Stomach (tissue), 9 donors: Measurements from ENCODE around the gene TSHZ2. TPM values are rescaled to one million over a fixed set of nuclear protein-coding genes. Genes with fewer than 3 reads are reported as not detected.

Source experiments
- DNase-seq, 2 donors: peaks; one replicate each; pipeline versions ENCODE4 v3.0.0 to v3.0.0-alpha.2; 2013 to 2019
- H3K27ac ChIP-seq, 5 donors: fragments of 200-600 bp in 4 of 5; sonication (generic) in 4 of 5; one replicate each; pipeline ENCODE4 v1.5.1; 2013 to 2019; ENCODE audit warnings: mild to moderate bottlenecking in 1 of 5, moderate library complexity in 1 of 5
- H3K27me3 ChIP-seq, 3 donors: fragments of 200-600 bp; sonication (generic); one replicate each; pipeline ENCODE4 v1.5.1; 2017 to 2019; ENCODE audit warnings: mixed run types in 1 of 3
- H3K36me3 ChIP-seq, 4 donors: fragments of 200-600 bp; sonication (generic); 1 replicate in 3 of 4; 2 replicates in 1 of 4; pipeline ENCODE4 v1.5.1; 2016 to 2019
- H3K4me1 ChIP-seq, 4 donors: fragments of 200-600 bp; sonication (generic); one replicate each; pipeline ENCODE4 v1.5.1; 2016 to 2019
- H3K4me3 ChIP-seq, 4 donors: fragments of 200-600 bp; sonication (generic) in 3 of 4; one replicate each; pipeline ENCODE4 v1.5.1; 2016 to 2019; ENCODE audit warnings: mild to moderate bottlenecking in 1 of 4
- H3K9me3 ChIP-seq, 4 donors: fragments of 200-600 bp; sonication (generic); one replicate each; pipeline ENCODE4 v1.5.1; 2016 to 2019
- EP300 ChIP-seq: sonication (generic); formaldehyde crosslinking; IDR thresholded peaks from one replicate; pipeline ENCODE4 v1.6.1; 2017; ENCODE audit warnings: antibody characterized with exemption
- POLR2A ChIP-seq, 4 donors: fragments of 450-650 bp; IDR thresholded peaks; one replicate each; pipeline ENCODE4 v1.6.1; 2016; ENCODE audit warnings: antibody characterized with exemption in 4 of 4, control low read depth in 2 of 4, mild to moderate bottlenecking in 1 of 4, moderate library complexity in 1 of 4
- POLR2AphosphoS5 ChIP-seq, 3 donors: sonication (generic); formaldehyde crosslinking; IDR thresholded peaks; one replicate each; pipeline ENCODE4 v1.6.1; 2016; ENCODE audit warnings: antibody characterized with exemption in 3 of 3
- WGBS, 5 donors: extraction: QIAGEN DNeasy Blood & Tissue Kit in 3 of 5; methylation state at CpG; one replicate each; pipeline versions ENCODE4 v1.1.5 to v1.1.7; 2013 to 2018; 5-methylcytosine and 5-hydroxymethylcytosine counted together
- intact Hi-C: fragments of 100-400 bp; cut with DNase I; formaldehyde crosslinking; loops from one replicate; pipeline ENCODE4 v1.15.1; 2023; ENCODE audit warnings: low total_unique reads
- polyA plus RNA-seq, 3 donors: library from polyadenylated mRNA; stranded (reverse); fragments of 200-250 nt; gene quantifications; one replicate each; pipeline ENCODE4 v1.2.3, GENCODE V29; 2013
- total RNA-seq, 5 donors: library from RNA; depleted of rRNA; stranded (reverse); fragments of >200 nt; gene quantifications; one replicate each; pipeline versions ENCODE4 v1.1.0 to v1.2.3, GENCODE V29; 2014 to 2016
- TF ChIP-seq, protein P1 (sequence below), 7 experiments: fragments of 450-650 bp in 4 of 7; fragments of 200-600 bp in 3 of 7; sonication (generic) in 3 of 7; IDR thresholded peaks; one replicate each; pipeline ENCODE4 v1.5.1; 2016 to 2019; ENCODE audit warnings: antibody characterized with exemption in 7 of 7, control low read depth in 2 of 7, mild to moderate bottlenecking in 1 of 7
- donor health status: healthy with polysubstance abuse.
- donor health status: Bipolar disorder and iron deficiency.
- donor health status: healthy.

TSHZ2 gene
- total and polyA plus RNA-seq, 8 donors: 2.9 to 20.5 (median 5.8) TPM

DNA sequence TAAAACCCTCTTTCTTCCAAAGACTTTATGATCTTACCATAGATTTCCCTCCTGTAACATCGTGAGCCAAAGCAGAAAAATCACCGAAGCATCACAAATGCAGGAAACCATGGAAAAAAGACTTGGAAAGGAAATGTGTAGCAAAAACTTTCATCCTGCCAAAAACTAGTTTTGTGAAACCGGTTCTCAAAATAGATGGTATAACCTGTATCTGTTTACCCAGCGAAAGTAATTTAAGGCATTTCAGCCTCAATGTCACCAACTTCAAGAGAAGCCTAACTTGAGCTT, 407.6 kb downstream of the TSHZ2 start:
- intact Hi-C loops: no loop called here
- Histone ChIP-seq H3K4me1 (peaks cover 0 to 7% (median 0%) of the 10 kb centered on the region in 4 donors), H3K9me3 (no peaks in the 10 kb centered on the region), H3K27ac (no peak overlapping the region), H3K36me3 (no peaks in the 10 kb centered on the region), H3K4me3 (no peak overlapping the region), H3K27me3 (no peaks in the 10 kb centered on the region)
- TF ChIP-seq, protein P1, sequence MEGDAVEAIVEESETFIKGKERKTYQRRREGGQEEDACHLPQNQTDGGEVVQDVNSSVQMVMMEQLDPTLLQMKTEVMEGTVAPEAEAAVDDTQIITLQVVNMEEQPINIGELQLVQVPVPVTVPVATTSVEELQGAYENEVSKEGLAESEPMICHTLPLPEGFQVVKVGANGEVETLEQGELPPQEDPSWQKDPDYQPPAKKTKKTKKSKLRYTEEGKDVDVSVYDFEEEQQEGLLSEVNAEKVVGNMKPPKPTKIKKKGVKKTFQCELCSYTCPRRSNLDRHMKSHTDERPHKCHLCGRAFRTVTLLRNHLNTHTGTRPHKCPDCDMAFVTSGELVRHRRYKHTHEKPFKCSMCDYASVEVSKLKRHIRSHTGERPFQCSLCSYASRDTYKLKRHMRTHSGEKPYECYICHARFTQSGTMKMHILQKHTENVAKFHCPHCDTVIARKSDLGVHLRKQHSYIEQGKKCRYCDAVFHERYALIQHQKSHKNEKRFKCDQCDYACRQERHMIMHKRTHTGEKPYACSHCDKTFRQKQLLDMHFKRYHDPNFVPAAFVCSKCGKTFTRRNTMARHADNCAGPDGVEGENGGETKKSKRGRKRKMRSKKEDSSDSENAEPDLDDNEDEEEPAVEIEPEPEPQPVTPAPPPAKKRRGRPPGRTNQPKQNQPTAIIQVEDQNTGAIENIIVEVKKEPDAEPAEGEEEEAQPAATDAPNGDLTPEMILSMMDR (IDR thresholded peaks at IDR 0.05): no peak
- TF ChIP-seq EP300: no peak
- TF ChIP-seq POLR2A (IDR thresholded peaks at IDR 0.05): no peak
- no peak for TF ChIP-seq POLR2AphosphoS5 (IDR thresholded peaks at IDR 0.05)
- 62 to 73% (median 68%) methylated on average over 4 of the region's 4 CpGs for WGBS, 5 donors
- DNase-seq: no peak

DNA sequence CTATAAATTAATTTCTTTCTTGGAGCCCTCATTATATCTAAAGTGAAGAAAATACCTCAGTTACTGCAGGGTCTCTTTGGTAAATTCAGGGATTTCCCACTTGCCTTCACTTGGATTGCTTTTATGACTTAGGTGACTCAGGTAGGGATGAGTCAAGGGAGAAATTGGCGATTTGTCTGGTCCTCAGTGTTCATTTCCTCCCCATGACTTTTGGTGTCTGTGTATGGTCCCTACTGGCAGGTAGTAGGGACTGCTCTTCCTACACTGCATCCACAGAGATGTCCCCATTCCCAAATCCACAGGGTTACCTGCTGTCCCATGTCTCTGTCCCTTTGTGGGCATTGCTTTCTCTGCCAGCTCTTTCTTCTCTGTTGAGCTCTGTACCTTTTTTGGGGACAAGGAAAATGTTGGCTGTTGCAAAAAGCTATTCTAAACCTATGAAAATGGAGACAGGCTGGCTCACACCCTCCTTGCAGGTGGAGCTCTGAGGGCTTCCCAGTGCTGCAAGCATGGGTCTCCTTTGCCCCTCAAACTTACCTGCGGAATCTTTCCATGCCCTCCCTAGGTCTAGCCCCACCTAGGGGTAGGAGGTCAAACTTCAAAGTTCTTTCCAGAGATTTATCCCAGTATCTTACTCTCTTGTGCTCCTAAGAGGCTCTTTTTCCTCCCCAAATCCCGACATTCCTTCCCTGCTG, 409.6 kb downstream of the TSHZ2 start:
- Histone ChIP-seq H3K27me3 (no peaks in the 10 kb centered on the region), H3K4me3 (no peak overlapping the region), H3K36me3 (no peaks in the 10 kb centered on the region), H3K9me3 (no peaks in the 10 kb centered on the region), H3K27ac (no peak overlapping the region), H3K4me1 (peaks cover 0 to 7% (median 0%) of the 10 kb centered on the region in 4 donors)
- TF ChIP-seq, protein P1 (IDR thresholded peaks at IDR 0.05): no peak
- TF ChIP-seq POLR2AphosphoS5 (IDR thresholded peaks at IDR 0.05): no peak
- TF ChIP-seq POLR2A (IDR thresholded peaks at IDR 0.05): no peak
- TF ChIP-seq EP300: no peak
- 81 to 92% (median 88%) methylated on average over 3 of the region's 3 CpGs for WGBS, 5 donors
- no peak for DNase-seq
- intact Hi-C loops: no loop called here

DNA sequence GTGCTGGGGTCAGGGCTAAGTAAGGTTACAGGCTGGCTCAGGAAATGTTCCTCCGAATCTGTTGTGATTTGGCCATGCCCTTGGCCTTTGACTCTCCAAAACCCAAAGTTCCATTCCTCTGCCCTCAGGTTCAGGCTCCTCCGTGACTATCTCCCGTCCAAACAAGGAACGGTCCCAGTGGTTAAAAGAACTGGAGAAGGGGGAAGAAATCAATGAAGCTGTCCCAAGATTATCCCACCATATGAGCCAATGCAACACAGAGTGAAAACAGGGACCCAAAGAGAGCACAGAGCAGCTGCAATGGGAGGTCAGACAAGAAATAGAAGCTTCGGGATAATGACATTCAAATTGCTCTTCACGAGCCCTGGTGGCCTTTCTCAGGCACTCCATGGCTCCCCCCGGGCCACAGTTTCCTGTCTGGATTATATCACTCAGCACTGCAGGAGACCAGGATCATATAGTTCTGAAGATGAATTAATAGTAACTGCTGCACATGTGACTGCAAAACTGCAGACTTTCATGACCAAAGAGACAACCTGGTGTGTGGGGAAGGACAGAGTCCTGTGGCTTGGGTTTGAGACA, 410.2 kb downstream of the TSHZ2 start:
- WGBS, 5 donors: 70 to 83% (median 81%) methylated on average over 7 of the region's 7 CpGs
- H3K27ac ChIP-seq: no peak overlapping the region
- TF ChIP-seq EP300: no peak
- no peak for TF ChIP-seq POLR2A (IDR thresholded peaks at IDR 0.05)
- TF ChIP-seq, protein P1 (IDR thresholded peaks at IDR 0.05): no peak
- TF ChIP-seq POLR2AphosphoS5 (IDR thresholded peaks at IDR 0.05): no peak
- intact Hi-C loops: no loop called here
- no peaks in the 10 kb centered on the region for H3K9me3 ChIP-seq
- no peaks in the 10 kb centered on the region for H3K36me3 ChIP-seq
- H3K4me3 ChIP-seq: no peak overlapping the region
- no peaks in the 10 kb centered on the region for H3K27me3 ChIP-seq
- peaks cover 0 to 7% (median 0%) of the 10 kb centered on the region in 4 donors for H3K4me1 ChIP-seq
- peak in 1 of 2 donors; percentile 51 for DNase-seq

DNA sequence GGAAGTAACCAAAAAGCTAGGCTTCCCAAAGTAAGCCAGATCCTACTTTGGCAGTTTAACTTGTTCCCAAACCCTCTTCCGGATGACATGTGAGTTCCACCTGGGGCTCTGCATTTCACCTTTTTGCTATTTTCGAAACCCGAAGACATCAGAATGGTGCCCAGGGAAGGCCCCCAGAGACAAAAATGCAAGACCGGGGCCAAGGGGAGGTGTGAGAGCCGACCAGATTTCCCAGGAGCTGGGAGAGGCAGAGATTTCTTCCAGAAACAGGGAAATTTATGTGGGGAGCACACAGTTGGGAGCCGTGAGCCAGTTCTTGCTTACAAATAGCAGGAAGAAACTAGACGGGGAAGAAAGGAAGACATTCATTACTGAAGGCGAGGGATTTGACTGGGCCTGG, 411.8 kb downstream of the TSHZ2 start:
- intact Hi-C loops: no loop called here
- H3K27ac ChIP-seq: peak overlapping the region in 1 of 5 donors; percentile 47
- H3K36me3 ChIP-seq: no peaks in the 10 kb centered on the region
- no peaks in the 10 kb centered on the region for H3K9me3 ChIP-seq
- no peak for TF ChIP-seq POLR2A (IDR thresholded peaks at IDR 0.05)
- TF ChIP-seq POLR2AphosphoS5 (IDR thresholded peaks at IDR 0.05): no peak
- TF ChIP-seq EP300: no peak
- TF ChIP-seq, protein P1 (IDR thresholded peaks at IDR 0.05): no peak
- H3K4me1 ChIP-seq: peaks cover 0 to 7% (median 0%) of the 10 kb centered on the region in 4 donors
- DNase-seq: no peak
- WGBS, 5 donors: 77 to 87% (median 82%) methylated on average over 8 of the region's 8 CpGs
- no peak overlapping the region for H3K4me3 ChIP-seq
- no peaks in the 10 kb centered on the region for H3K27me3 ChIP-seq
